HCT116 (cell line): ENCODE measurements around the gene STPG1. TPM values are rescaled to one million over a fixed set of nuclear protein-coding genes. Genes with fewer than 3 reads are reported as not detected.

Source experiments
- ATAC-seq: fragments of 200-7000 bp; cut with Tn5 transposase; 2 replicates; pipeline ENCODE4 v1.9.1; 2020; ENCODE audit warnings: mild to moderate bottlenecking, moderate library complexity
- BruUV-seq: library from RNA; stranded (reverse); fragments of 400-500 nt; replicated peaks from 2 replicates; lab custom pipeline; 2021; lab: Mats Ljungman, UMichigan
- CTCF ChIA-PET: fragments of 300-600 bp; sonication (Branson Sonifier 250); formaldehyde crosslinking; loops from one replicate; lab custom pipeline; 2021; ENCODE audit warnings: antibody characterized with exemption; lab: Charles Lee
- POLR2A ChIA-PET: fragments of 300-600, 350-600 bp; sonication (Branson Sonifier 250); formaldehyde crosslinking; loops from one replicate; lab custom pipeline; 2021; ENCODE audit warnings: antibody characterized with exemption; lab: Charles Lee
- RAD21 ChIA-PET, 2 experiments: fragments of 300-600 bp; sonication (Branson Sonifier 250); formaldehyde crosslinking; loops; one replicate each; lab custom pipeline; 2023; ENCODE audit warnings: low total read pairs in 2 of 2; ENCODE audit not compliant: uncharacterized antibody in 2 of 2, unreplicated experiment in 2 of 2, low non-redundant PET in 1 of 2; lab: Charles Lee
- DNase-seq: peaks from one replicate; pipeline ENCODE4 v3.0.0-alpha.2; 2010; ENCODE audit warnings: low read depth, low spot score
- H2AFZ ChIP-seq: fragments of 200-600 bp; shearing (Covaris generic), sonication (generic); 2 replicates; pipeline ENCODE4 v1.6.1; 2017; ENCODE audit warnings: low read depth, mixed run types, mixed read lengths, antibody characterized with exemption, low read length; ENCODE audit not compliant: poor library complexity, severe bottlenecking
- H3K27ac ChIP-seq: 2 replicates; pipeline ENCODE4 v1.5.1; 2012; ENCODE audit warnings: low read depth, low read length
- H3K27me3 ChIP-seq: fragments of 200-600 bp; sonication (generic); 2 replicates; pipeline ENCODE4 v1.6.1; 2016; ENCODE audit warnings: mixed run types, low read length, mixed read lengths; ENCODE audit not compliant: insufficient read depth
- H3K36me3 ChIP-seq, 2 experiments: fragments of 200-500 bp in 1 of 2; fragments of 200-600 bp in 1 of 2; sonication (Bioruptor generic) in 1 of 2; sonication (generic) in 1 of 2; 2 replicates each; pipeline versions ENCODE4 v1.5.1 to v1.6.1; 2014 to 2016; ENCODE audit warnings: low read length in 2 of 2, inconsistent platforms in 1 of 2, mixed read lengths in 1 of 2, mixed run types in 1 of 2; ENCODE audit not compliant: insufficient read depth in 2 of 2, control insufficient read depth in 1 of 2
- H3K4me1 ChIP-seq, 2 experiments: fragments of 200-600 bp in 1 of 2; sonication (generic) in 1 of 2; 2 replicates each; pipeline versions ENCODE4 v1.5.1 to v1.6.1; 2012 to 2017; ENCODE audit warnings: low read length in 2 of 2, inconsistent platforms in 1 of 2, mild to moderate bottlenecking in 1 of 2, mixed read lengths in 1 of 2, mixed run types in 1 of 2, moderate library complexity in 1 of 2; ENCODE audit not compliant: insufficient read depth in 2 of 2, control insufficient read depth in 1 of 2
- H3K4me2 ChIP-seq: fragments of 200-600 bp; sonication (generic); 2 replicates; pipeline ENCODE4 v1.6.1; 2017; ENCODE audit warnings: mixed run types, low read length, mixed read lengths
- H3K4me3 ChIP-seq, 2 experiments: fragments of 200-600 bp in 1 of 2; sonication (generic) in 1 of 2; replicated peaks in 1 of 2; 2 replicates each; pipeline ENCODE4 v1.5.1; 2011 to 2016; ENCODE audit warnings: low read length in 2 of 2, control low read depth in 1 of 2, low read depth in 1 of 2, mild to moderate bottlenecking in 1 of 2, mixed read lengths in 1 of 2, mixed run types in 1 of 2
- H3K79me2 ChIP-seq: fragments of 200-600 bp; sonication (generic); 2 replicates; pipeline ENCODE4 v1.6.1; 2017; ENCODE audit warnings: mild to moderate bottlenecking, mixed run types, low read length, moderate library complexity, mixed read lengths; ENCODE audit not compliant: insufficient read depth
- H3K9ac ChIP-seq: fragments of 200-600 bp; sonication (generic); 2 replicates; pipeline ENCODE4 v1.6.1; 2016; ENCODE audit warnings: low read length, mixed read lengths
- H3K9me2 ChIP-seq: fragments of 200-600 bp; sonication (generic), shearing (Covaris generic); 2 replicates; pipeline ENCODE4 v1.6.1; 2017; ENCODE audit warnings: mixed run types, mild to moderate bottlenecking, moderate library complexity; ENCODE audit not compliant: insufficient read depth
- H3K9me3 ChIP-seq, 2 experiments: fragments of 200-500 bp in 1 of 2; fragments of 200-600 bp in 1 of 2; sonication (Bioruptor generic) in 1 of 2; sonication (generic) in 1 of 2; 2 replicates each; pipeline ENCODE4 v1.6.1; 2014 to 2017; ENCODE audit warnings: low read length in 2 of 2, mixed read lengths in 2 of 2, inconsistent platforms in 1 of 2, low read depth in 1 of 2, mild to moderate bottlenecking in 1 of 2, mixed run types in 1 of 2, moderate library complexity in 1 of 2; ENCODE audit not compliant: control insufficient read depth in 1 of 2, insufficient read depth in 1 of 2
- H4K20me1 ChIP-seq: fragments of 200-600 bp; sonication (generic), shearing (Covaris generic); 2 replicates; pipeline ENCODE4 v1.6.1; 2017; ENCODE audit warnings: mixed run types, mild to moderate bottlenecking, moderate library complexity; ENCODE audit not compliant: insufficient read depth
- EGR1 ChIP-seq: IDR thresholded peaks from 2 replicates; pipeline ENCODE4 v1.6.1; 2012; ENCODE audit warnings: low read depth
- MAX ChIP-seq: IDR thresholded peaks from 2 replicates; pipeline ENCODE4 v1.6.1; 2012
- POLR2AphosphoS5 ChIP-seq: IDR thresholded peaks from 2 replicates; pipeline ENCODE4 v1.6.1; 2011; ENCODE audit warnings: mild to moderate bottlenecking, low read depth, low read length, moderate library complexity
- SIN3A ChIP-seq: IDR thresholded peaks from 2 replicates; pipeline ENCODE4 v1.6.1; 2012; ENCODE audit warnings: low read depth
- SP1 ChIP-seq: IDR thresholded peaks from 2 replicates; pipeline ENCODE4 v1.6.1; 2012; ENCODE audit warnings: low read depth
- TCF7L2 ChIP-seq: IDR thresholded peaks from 2 replicates; pipeline ENCODE4 v1.7.0; 2011; ENCODE audit warnings: borderline replicate concordance, inconsistent platforms; ENCODE audit not compliant: insufficient read depth, insufficient read length; ENCODE audit errors: extremely low read depth
- intact Hi-C: fragments of 100-400 bp; cut with micrococcal nuclease; formaldehyde crosslinking; loops from 2 replicates; pipeline ENCODE4 v1.10.0; 2022
- total RNA-seq: library from RNA; stranded (reverse); gene quantifications from one replicate; pipeline ENCODE4 v1.2.1, GENCODE V29; 2021; ENCODE audit not compliant: unreplicated experiment
- TF ChIP-seq, protein P1 (sequence below): IDR thresholded peaks from 2 replicates; pipeline ENCODE4 v1.6.1; 2012

Gene STPG1
- total RNA-seq, 1 experiment from 2014 or later: 13.4 TPM

GRCh38 chr1:24379733-24380315 lies 33.8 kb downstream of the STPG1 start:
- Histone ChIP-seq H3K9me2 (no peaks in the 10 kb centered on the region), H3K4me1 (peaks cover 6 to 34% of the 10 kb centered on the region in 2 experiments), H3K27ac (no peak overlapping the region), H2AFZ (no peak overlapping the region)
- BruUV-seq: no TSS peak
- ChIA-PET RAD21 (no interaction called here), POLR2A (no interaction called here)
- intact Hi-C loops: no loop called here
- no peak for TF ChIP-seq SP1
- TF ChIP-seq, all 23 proteins: peak for 0
- Histone ChIP-seq H3K27me3 (no peaks in the 10 kb centered on the region), H3K4me3 (no peak overlapping the region), H3K79me2 (no peaks in the 10 kb centered on the region), H3K9me3 (no peaks in the 10 kb centered on the region), H3K4me2 (no peak overlapping the region), H4K20me1 (no peaks in the 10 kb centered on the region), H3K36me3 (peaks cover 0 to 5% of the 10 kb centered on the region in 2 experiments; a peak in 1 of 4 replicates), H3K9ac (no peak overlapping the region)
- ATAC-seq (no peak), DNase-seq (no peak)
- CTCF ChIA-PET: interaction anchor here (2.7 kb wide), 1 partner anchor 11 kb away, joined by 6 read pairs; no protein-coding TSS in a partner anchor

- peak; percentile 72 for ATAC-seq
- no peaks in the 10 kb centered on the region for H3K27me3 ChIP-seq
Measured at GRCh38 chr1:24374891-24375786, 38.4 kb downstream of the STPG1 start.

More at GRCh38 chr1:24374891-24375786, 38.4 kb downstream of the STPG1 start:
- no peaks in the 10 kb centered on the region for H4K20me1 ChIP-seq
- peak overlapping the region; percentile 61 for H3K4me2 ChIP-seq
- BruUV-seq: no TSS peak
- no peak for DNase-seq
- ChIA-PET CTCF (no interaction called here), POLR2A (no interaction called here), RAD21 (no interaction called here)
- no peaks in the 10 kb centered on the region for H3K79me2 ChIP-seq
- no peaks in the 10 kb centered on the region for H3K9me3 ChIP-seq
- peaks cover 0 to 5% of the 10 kb centered on the region in 2 experiments; a peak in 1 of 4 replicates for H3K36me3 ChIP-seq
- H2AFZ ChIP-seq: no peak overlapping the region
- H3K27ac ChIP-seq: peak overlapping the region; percentile 23; the same call in 1 of the 2 replicates
- H3K4me3 ChIP-seq: no peak overlapping the region
- no peak for TF ChIP-seq SIN3A
- TF ChIP-seq EGR1: no peak
- no peak for TF ChIP-seq POLR2AphosphoS5
- no peak; the same call in 1 of the 2 replicates for TF ChIP-seq MAX
- TF ChIP-seq TCF7L2: no peak
- TF ChIP-seq, protein P1, sequence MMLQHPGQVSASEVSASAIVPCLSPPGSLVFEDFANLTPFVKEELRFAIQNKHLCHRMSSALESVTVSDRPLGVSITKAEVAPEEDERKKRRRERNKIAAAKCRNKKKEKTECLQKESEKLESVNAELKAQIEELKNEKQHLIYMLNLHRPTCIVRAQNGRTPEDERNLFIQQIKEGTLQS: no peak
- peak overlapping the region; percentile 17 for H3K9ac ChIP-seq
- intact Hi-C loops: no loop called here
- no peaks in the 10 kb centered on the region for H3K9me2 ChIP-seq
- H3K4me1 ChIP-seq: peaks cover 6 to 38% of the 10 kb centered on the region in 2 experiments
